WTC11 (cell line): ENCODE results near the gene DUT. TPM values are rescaled to one million over a fixed set of nuclear protein-coding genes. Genes with fewer than 3 reads are reported as not detected.
A peak's percentile ranks its signal among the peaks of the same experiment; 100 is the strongest.

Source experiments
- ATAC-seq: fragments of 200-7000 bp; cut with Tn5 transposase; 2 replicates; pipeline ENCODE4 v1.10.0; 2021; ENCODE audit warnings: mild to moderate bottlenecking, moderate library complexity
- CTCF ChIA-PET: fragments of 300-600 bp; sonication (Branson Sonifier 250); formaldehyde crosslinking; loops from one replicate; lab custom pipeline; 2021; ENCODE audit warnings: antibody characterized with exemption; lab: Charles Lee
- POLR2A ChIA-PET: fragments of 350-600 bp; sonication (Branson Sonifier 250); formaldehyde crosslinking; loops from one replicate; lab custom pipeline; 2021; ENCODE audit warnings: antibody characterized with exemption; lab: Charles Lee
- DNase-seq: peaks from one replicate; pipeline ENCODE4 v3.0.0; 2021; ENCODE audit warnings: low spot score
- H3K27ac Mint-ChIP-seq: 2 replicates; pipeline ENCODE4 v1.8.0; 2021; ENCODE audit warnings: mixed read lengths
- H3K27me3 Mint-ChIP-seq: 2 replicates; pipeline ENCODE4 v1.8.0; 2021; ENCODE audit warnings: low read depth, mild to moderate bottlenecking, moderate library complexity, mixed read lengths
- H3K36me3 Mint-ChIP-seq: 2 replicates; pipeline ENCODE4 v1.8.0; 2021; ENCODE audit warnings: mixed read lengths
- H3K4me1 Mint-ChIP-seq: 2 replicates; pipeline ENCODE4 v1.8.0; 2022; ENCODE audit warnings: mixed read lengths
- H3K4me3 Mint-ChIP-seq: 2 replicates; pipeline ENCODE4 v1.8.0; 2021; ENCODE audit warnings: mild to moderate bottlenecking, moderate library complexity, mixed read lengths
- H3K9me3 Mint-ChIP-seq: 2 replicates; pipeline ENCODE4 v1.8.0; 2021; ENCODE audit warnings: mixed read lengths
- ATF1 ChIP-seq: sonication (generic); formaldehyde crosslinking; IDR thresholded peaks from 2 replicates; pipeline ENCODE4 v1.8.1; 2023; ENCODE audit warnings: mild to moderate bottlenecking, moderate library complexity, missing genetic modification reagents
- ATF3 ChIP-seq: sonication (generic); formaldehyde crosslinking; conservative IDR thresholded peaks from 2 replicates; pipeline ENCODE4 v1.8.1; 2022; ENCODE audit warnings: mild to moderate bottlenecking, missing genetic modification reagents
- CTCF ChIP-seq: fragments of 200-600 bp; IDR thresholded peaks from 2 replicates; pipeline ENCODE4 v1.8.0; 2022; ENCODE audit warnings: antibody characterized with exemption
- E2F4 ChIP-seq: sonication (generic); formaldehyde crosslinking; IDR thresholded peaks from 2 replicates; pipeline ENCODE4 v1.8.1; 2022; ENCODE audit warnings: low read depth, mild to moderate bottlenecking, moderate library complexity, missing genetic modification reagents, borderline replicate concordance
- EMX1 ChIP-seq: fragments of 250-450 bp; sonication (Bioruptor Pico); IDR thresholded peaks from 2 replicates; pipeline ENCODE4 v1.8.0; 2021; ENCODE audit warnings: mild to moderate bottlenecking
- ESRRA ChIP-seq: sonication (generic); formaldehyde crosslinking; IDR thresholded peaks from 2 replicates; pipeline ENCODE4 v1.8.1; 2022; ENCODE audit warnings: mild to moderate bottlenecking, missing genetic modification reagents, borderline replicate concordance
- FOXJ3 ChIP-seq: sonication (generic); formaldehyde crosslinking; IDR thresholded peaks from 2 replicates; pipeline ENCODE4 v1.9.0; 2021; ENCODE audit warnings: missing genetic modification reagents, mild to moderate bottlenecking, borderline replicate concordance
- NFATC4 ChIP-seq: fragments of 250-450 bp; sonication (Bioruptor Pico); IDR thresholded peaks from 2 replicates; pipeline ENCODE4 v1.9.0; 2021; ENCODE audit warnings: mild to moderate bottlenecking
- PREB ChIP-seq: sonication (generic); formaldehyde crosslinking; IDR thresholded peaks from 2 replicates; pipeline ENCODE4 v1.8.1; 2022; ENCODE audit warnings: mild to moderate bottlenecking, missing genetic modification reagents, moderate library complexity, borderline replicate concordance
- SOX15 ChIP-seq: fragments of 250-450 bp; sonication (Bioruptor Pico); IDR thresholded peaks from 2 replicates; pipeline ENCODE4 v1.9.0; 2021; ENCODE audit warnings: mild to moderate bottlenecking
- TEAD1 ChIP-seq: sonication (generic); formaldehyde crosslinking; IDR thresholded peaks from 2 replicates; pipeline ENCODE4 v1.8.0; 2022; ENCODE audit warnings: mild to moderate bottlenecking, missing genetic modification reagents
- TEAD4 ChIP-seq: sonication (generic); formaldehyde crosslinking; IDR thresholded peaks from 2 replicates; pipeline ENCODE4 v1.8.0; 2022; ENCODE audit warnings: mild to moderate bottlenecking, missing genetic modification reagents
- TP53 ChIP-seq: sonication (generic); formaldehyde crosslinking; IDR thresholded peaks from 2 replicates; pipeline ENCODE4 v1.8.1; 2023; ENCODE audit warnings: mild to moderate bottlenecking, missing genetic modification reagents
- ZNF416 ChIP-seq: fragments of 250-450 bp; sonication (Bioruptor Pico); IDR thresholded peaks from 2 replicates; pipeline ENCODE4 v1.9.0; 2021; ENCODE audit warnings: mild to moderate bottlenecking, inconsistent platforms
- ZNF512 ChIP-seq: sonication (generic); formaldehyde crosslinking; IDR thresholded peaks from 2 replicates; pipeline ENCODE4 v1.8.1; 2022; ENCODE audit warnings: missing genetic modification reagents, borderline replicate concordance
- ZNF532 ChIP-seq: fragments of 250-450 bp; sonication (Bioruptor Pico); IDR thresholded peaks from 2 replicates; pipeline ENCODE4 v1.9.0; 2021; ENCODE audit warnings: mild to moderate bottlenecking, borderline replicate concordance
- ZSCAN18 ChIP-seq: fragments of 250-450 bp; sonication (Bioruptor Pico); IDR thresholded peaks from 2 replicates; pipeline ENCODE4 v2.1.2; 2022; ENCODE audit warnings: mild to moderate bottlenecking, moderate library complexity
- total RNA-seq: library from RNA; stranded (reverse); gene quantifications from 3 replicates; pipeline ENCODE4 v1.2.3, GENCODE V29; 2021

The DUT gene
- total RNA-seq, 1 experiment from 2014 or later, result 204 TPM

GRCh38 chr15:48345516-48345915 is 14.3 kb downstream of the DUT start (continued):
- no peak for TF ChIP-seq ZNF512 (CRISPR knock-in tag)
- no peak for TF ChIP-seq PREB (CRISPR knock-in tag)
- no peak for TF ChIP-seq TEAD1
- no peak for TF ChIP-seq SOX15 (CRISPR knock-in tag)

GRCh38 chr15:48352474-48353072 is 21.3 kb downstream of the DUT start:
- Mint-ChIP-seq H3K4me3 (no peak overlapping the region), H3K4me1 (peaks cover 17% of the 10 kb centered on the region), H3K27ac (no peak overlapping the region), H3K27me3 (no peaks in the 10 kb centered on the region), H3K9me3 (no peaks in the 10 kb centered on the region), H3K36me3 (no peaks in the 10 kb centered on the region)
- peak; percentile 50 for DNase-seq
- POLR2A ChIA-PET, result no interaction called here
- CTCF ChIA-PET, result interaction anchor here (0.6 to 2.2 kb wide), 19 partner anchors 9 to 1156 kb away, joined by 3 to 26 read pairs (median 4); no protein-coding TSS in a partner anchor
- ATAC-seq, result peak; percentile 82
- TF ChIP-seq CTCF (peak; percentile 55), TEAD4 (CRISPR knock-in tag) (no peak; the same call in 1 of the 2 replicates)
- TF ChIP-seq, all 79 proteins: peak for 1

GRCh38 chr15:48354694-48355303 is 23.6 kb downstream of the DUT start:
- TF ChIP-seq TEAD1 (no peak), SOX15 (CRISPR knock-in tag) (no peak), ZNF416 (CRISPR knock-in tag) (no peak), NFATC4 (CRISPR knock-in tag) (no peak), TP53 (CRISPR knock-in tag) (no peak), FOXJ3 (CRISPR knock-in tag) (no peak), EMX1 (CRISPR knock-in tag) (no peak), ESRRA (CRISPR knock-in tag) (no peak), ZSCAN18 (no peak), ZNF532 (CRISPR knock-in tag) (no peak), ATF3 (CRISPR knock-in tag) (no peak), E2F4 (CRISPR knock-in tag) (no peak), ATF1 (no peak)
- Mint-ChIP-seq H3K36me3 (no peaks in the 10 kb centered on the region), H3K4me3 (no peak overlapping the region), H3K9me3 (no peaks in the 10 kb centered on the region), H3K27me3 (no peaks in the 10 kb centered on the region), H3K27ac (no peak overlapping the region), H3K4me1 (peaks cover 10% of the 10 kb centered on the region)
- CTCF ChIA-PET, result interaction anchor here (0.8 to 3.0 kb wide), 3 partner anchors 16 to 96 kb away, joined by 3 to 20 read pairs (median 3); no protein-coding TSS in a partner anchor
- POLR2A ChIA-PET, result no interaction called here
- no peak for DNase-seq
- no peak for ATAC-seq
